Natural killer cell treated with Interleukin-12 subunit alpha and Interleukin-12 subunit beta and Interleukin-15 and Interleukin-18, amount 100 ng/mL, for 72 hours (primary cell): ENCODE measurements around the gene MARK3. TPM values are rescaled to one million over a fixed set of nuclear protein-coding genes. Genes with fewer than 3 reads are reported as not detected.
"Not testable (repeated sequence)": the region's sequence is repeated elsewhere in the genome, so short reads cannot be mapped to it uniquely, and the experiment has no call there.

Source experiments
- ATAC-seq, 2 donors: fragments of 150-1000 bp; cut with Tn5 transposase in 1 of 2; sonication (Bioruptor Pico), chemical (Tn5 transposase) in 1 of 2; 2 replicates each; pipeline ENCODE4 v1.10.0; 2021
- DNase-seq: peaks from one replicate; pipeline ENCODE4 v3.0.0; 2022; ENCODE audit warnings: low spot score
- H3K27ac Mint-ChIP-seq, 2 donors: 1 replicate in 1 of 2; 2 replicates in 1 of 2; pipeline ENCODE4 v1.8.0; 2022; ENCODE audit warnings: mixed read lengths in 2 of 2, mild to moderate bottlenecking in 1 of 2, moderate library complexity in 1 of 2
- H3K27me3 Mint-ChIP-seq, 2 donors: 1 replicate in 1 of 2; 2 replicates in 1 of 2; pipeline ENCODE4 v1.8.0; 2022; ENCODE audit warnings: mixed read lengths in 2 of 2
- H3K36me3 Mint-ChIP-seq: one replicate; pipeline ENCODE4 v1.8.0; 2022; ENCODE audit warnings: mixed read lengths
- H3K4me1 Mint-ChIP-seq, 2 donors: 1 replicate in 1 of 2; 2 replicates in 1 of 2; pipeline ENCODE4 v1.8.0; 2022; ENCODE audit warnings: low read depth in 2 of 2, mixed read lengths in 2 of 2, mild to moderate bottlenecking in 1 of 2
- H3K4me3 Mint-ChIP-seq: one replicate; pipeline ENCODE4 v1.8.0; 2022; ENCODE audit warnings: mixed read lengths
- H3K9me3 Mint-ChIP-seq: 2 replicates; pipeline ENCODE4 v1.8.0; 2022; ENCODE audit warnings: mixed read lengths
- total RNA-seq, 2 donors: library from RNA; stranded (reverse); gene quantifications; one replicate each; pipeline ENCODE4 v1.2.3, GENCODE V29; 2022

The MARK3 gene
- total RNA-seq, 2 donors from 2014 or later = 101 to 165 TPM

DNA sequence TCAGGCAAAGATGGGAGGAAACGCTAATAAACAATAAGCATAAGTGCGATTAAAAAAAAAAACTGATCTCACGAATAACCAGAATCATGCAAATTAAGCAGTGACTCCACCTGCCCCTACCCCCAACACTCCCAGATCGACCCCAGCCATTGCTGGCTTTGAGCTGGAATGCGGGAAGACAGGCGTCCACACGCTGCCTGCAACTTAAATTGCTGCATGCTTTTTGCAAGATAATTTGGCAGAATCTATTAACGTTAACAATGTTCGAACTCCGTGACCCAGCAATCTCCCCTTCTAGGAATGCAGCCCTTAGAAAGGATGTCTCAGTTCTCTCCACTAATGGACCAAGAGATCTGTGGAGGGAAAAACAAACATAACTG lies 138.3 kb downstream of the MARK3 start:
- peaks cover 7 to 12% of the 10 kb centered on the region in 2 donors for H3K4me1 Mint-ChIP-seq
- peaks cover 0 to 6% of the 10 kb centered on the region in 2 donors for H3K27me3 Mint-ChIP-seq
- no peak for DNase-seq
- ATAC-seq = no peak
- no peak overlapping the region for H3K4me3 Mint-ChIP-seq
- H3K9me3 Mint-ChIP-seq = no peaks in the 10 kb centered on the region
- H3K36me3 Mint-ChIP-seq = no peaks in the 10 kb centered on the region
- H3K27ac Mint-ChIP-seq = no peak overlapping the region

DNA sequence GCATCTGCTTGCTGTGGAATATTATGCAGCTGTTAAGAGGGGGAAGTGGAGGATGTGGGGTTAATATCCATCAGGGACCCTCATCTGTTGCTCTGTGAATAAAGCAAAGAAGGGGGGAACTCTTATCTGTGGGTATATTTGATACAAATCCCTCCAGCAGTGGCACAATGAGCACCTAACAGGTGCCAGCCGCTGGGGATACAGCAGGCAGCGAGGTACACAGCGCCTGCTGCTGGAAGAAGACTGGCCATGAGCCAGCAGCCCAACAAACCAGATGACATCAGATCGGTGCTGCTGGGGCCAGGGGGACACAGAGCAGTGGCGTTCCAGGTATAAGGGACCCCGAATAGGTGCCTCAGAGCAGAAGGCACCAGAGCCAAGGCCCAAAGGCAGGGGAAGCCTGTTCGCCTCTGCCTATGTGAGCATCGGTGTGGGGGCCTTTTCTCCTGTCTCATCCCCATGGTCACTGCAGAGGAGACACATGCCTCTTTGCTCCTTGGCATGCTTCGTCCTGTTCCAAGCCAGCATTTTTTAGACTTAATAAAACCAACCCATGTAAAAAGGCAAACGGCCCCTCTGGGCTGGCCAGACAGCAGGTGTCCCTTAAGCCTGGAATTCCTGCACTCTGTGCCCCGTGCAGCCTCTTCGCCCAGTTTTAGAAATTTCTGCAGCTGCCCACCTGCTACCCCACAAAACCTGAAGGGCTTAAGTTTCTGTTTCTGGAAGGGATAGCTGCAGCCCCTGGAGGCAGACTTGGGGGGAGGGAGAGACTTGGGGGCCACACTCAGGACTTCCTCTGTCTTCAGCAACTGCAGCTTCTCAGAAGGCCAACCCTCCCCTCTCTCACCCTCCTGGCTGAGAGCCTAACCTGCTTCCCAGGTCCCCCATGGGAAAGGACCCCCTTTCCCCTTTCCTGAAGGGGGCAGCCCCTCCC lies 139.1 kb downstream of the MARK3 start:
- no peak overlapping the region for H3K27ac Mint-ChIP-seq

DNA sequence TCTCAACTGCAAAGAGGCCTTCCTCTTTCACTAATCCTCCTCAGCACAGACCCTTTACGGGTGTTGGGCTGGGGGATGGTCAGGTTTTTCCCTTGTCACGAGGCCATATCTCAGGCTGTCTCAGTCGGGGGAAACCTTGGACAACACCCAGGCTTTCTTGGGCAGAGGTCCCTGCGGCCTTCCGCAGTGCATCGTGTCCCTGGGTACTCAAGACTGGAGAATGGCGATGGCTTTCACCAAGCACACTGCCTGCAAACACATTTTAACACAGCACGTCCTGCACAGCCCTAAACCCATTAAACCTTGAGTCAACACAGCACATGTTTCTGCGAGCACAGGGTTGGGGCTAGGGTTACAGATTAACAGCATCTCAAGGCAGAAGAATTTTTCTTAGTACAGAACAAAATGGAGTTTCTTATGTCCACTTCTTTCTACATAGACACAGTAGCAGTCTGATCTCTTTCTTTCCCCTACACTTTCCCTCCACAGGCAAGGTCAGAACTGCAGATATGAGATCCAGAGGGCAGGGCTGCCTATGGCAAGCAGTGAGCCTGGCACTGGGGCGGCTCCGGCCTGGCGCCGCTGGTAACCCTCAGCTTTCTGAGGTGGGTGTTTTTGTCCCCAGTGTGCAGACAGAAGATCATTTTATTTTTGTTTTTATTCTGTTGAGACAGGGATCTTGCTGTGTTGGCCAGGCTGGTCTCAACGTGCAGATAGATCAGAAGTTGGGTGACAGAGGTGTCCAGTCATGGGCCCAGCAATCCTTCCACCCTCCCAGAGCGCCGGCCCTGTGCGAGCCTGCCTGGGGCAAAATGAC lies 140.4 kb downstream of the MARK3 start:
- peak overlapping the region in 1 of 2 donors; percentile 54 for H3K27ac Mint-ChIP-seq
- DNase-seq, H3K9me3 Mint-ChIP-seq, ATAC-seq, H3K27me3 Mint-ChIP-seq, H3K4me3 Mint-ChIP-seq, H3K36me3 Mint-ChIP-seq: not testable (repeated sequence)
- peaks cover 12 to 19% of the 10 kb centered on the region in 2 donors for H3K4me1 Mint-ChIP-seq

More for the DNA sequence above, 139.1 kb downstream of the MARK3 start:
- DNase-seq (no peak), ATAC-seq (no peak)
- Mint-ChIP-seq H3K4me1 (peaks cover 7 to 12% of the 10 kb centered on the region in 2 donors), H3K9me3 (no peaks in the 10 kb centered on the region), H3K4me3 (no peak overlapping the region), H3K27me3 (peaks cover 0 to 4% of the 10 kb centered on the region in 2 donors), H3K36me3 (no peaks in the 10 kb centered on the region)

DNA sequence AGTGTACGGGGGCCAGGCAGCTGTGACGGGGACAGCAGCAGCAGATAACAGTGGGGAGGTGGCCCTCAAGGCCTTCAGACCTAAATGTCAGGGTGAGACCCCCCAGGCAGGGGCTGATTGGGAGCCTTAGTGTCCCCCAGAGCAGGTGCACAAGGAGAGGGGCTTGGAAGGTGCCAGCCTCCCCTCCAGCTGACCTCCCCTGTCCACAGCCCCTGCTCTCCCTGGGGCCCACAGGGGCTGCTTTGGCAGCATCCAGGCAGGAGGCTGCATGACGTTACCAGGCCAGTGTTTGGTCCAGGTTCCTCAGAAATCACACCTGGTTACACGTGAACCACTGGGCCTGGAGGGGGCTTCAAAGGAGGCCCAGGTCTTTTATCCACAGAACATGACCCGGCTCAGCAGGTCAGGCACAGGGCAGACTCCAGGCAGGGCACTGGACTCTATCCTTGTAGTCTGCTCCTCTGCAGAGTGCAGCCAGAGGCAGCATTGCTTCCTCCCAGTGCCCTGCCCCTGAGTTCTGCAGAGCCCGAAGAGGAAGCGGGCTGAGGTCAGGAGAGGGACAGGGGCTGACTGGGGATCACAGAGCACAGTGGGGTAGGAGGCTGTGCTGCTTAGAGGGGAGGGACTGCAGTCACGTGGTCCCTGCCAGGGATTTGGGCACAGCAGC lies 141.2 kb downstream of the MARK3 start:
- Mint-ChIP-seq H3K4me3 (no peak overlapping the region), H3K27me3 (peaks cover 0 to 4% of the 10 kb centered on the region in 2 donors), H3K9me3 (no peaks in the 10 kb centered on the region), H3K27ac (peak overlapping the region in 1 of 2 donors; percentile 54), H3K4me1 (peaks cover 12 to 22% of the 10 kb centered on the region in 2 donors), H3K36me3 (no peaks in the 10 kb centered on the region)
- ATAC-seq (no peak), DNase-seq (no peak)

DNA sequence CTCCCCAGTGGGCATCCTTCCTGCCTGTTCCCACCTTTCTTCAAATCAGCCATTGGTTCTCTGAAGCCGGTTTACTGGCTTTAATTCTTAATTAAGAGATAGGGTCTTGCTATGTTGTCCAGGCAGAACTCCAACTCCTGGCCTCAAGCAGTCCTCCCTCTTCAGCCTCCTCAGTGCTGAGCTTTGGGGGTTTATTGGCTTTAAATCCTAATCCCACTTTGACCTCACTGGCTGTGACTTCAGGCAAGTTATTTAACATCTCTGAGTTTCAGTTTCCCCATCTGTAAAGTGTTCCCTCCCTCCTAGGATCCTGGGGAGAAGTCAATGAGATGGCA lies 141.7 kb downstream of the MARK3 start:
- Mint-ChIP-seq H3K4me1 (peaks cover 12 to 22% of the 10 kb centered on the region in 2 donors), H3K4me3 (peak overlapping the region; percentile 68), H3K9me3 (no peaks in the 10 kb centered on the region), H3K27me3 (peaks cover 0 to 4% of the 10 kb centered on the region in 2 donors), H3K36me3 (no peaks in the 10 kb centered on the region), H3K27ac (peak overlapping the region; percentile 61 to 90)
- DNase-seq (no peak), ATAC-seq (no peak)

DNA sequence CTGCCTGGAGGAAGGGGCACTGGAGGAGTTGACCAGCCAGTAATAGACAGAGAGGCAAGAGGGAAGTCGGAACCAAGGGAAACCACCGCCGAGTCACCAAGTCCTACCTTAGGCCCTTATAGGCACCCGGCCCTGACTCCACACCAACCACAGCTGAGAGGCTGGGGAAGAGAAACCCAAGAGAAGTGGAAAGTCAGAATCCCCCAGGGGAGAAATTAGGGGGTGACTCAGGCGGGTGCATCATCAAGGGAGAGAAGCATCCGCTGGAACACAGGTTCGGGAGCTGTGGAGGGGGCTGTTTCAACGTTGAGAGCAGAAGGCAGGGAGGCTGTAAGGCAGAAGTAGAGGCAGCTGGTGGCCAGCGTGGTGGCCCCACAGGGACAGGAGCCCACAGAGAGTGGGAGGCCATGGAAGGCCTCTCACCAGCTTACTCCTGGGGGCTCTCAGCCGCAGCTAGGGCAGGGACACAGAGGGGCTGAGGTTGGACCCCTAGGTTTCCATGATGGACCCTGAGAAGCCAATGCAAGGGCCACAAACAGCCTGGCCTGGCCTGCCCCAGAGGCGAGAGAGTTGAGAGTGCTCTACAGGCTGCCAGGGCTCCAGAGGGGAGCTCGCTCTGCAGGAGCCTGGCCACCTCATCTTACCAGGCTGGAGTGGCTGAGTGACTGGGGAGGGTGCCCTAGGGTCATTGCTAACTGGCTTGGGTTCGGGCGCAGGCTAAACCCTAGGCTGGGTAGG lies 142.4 kb downstream of the MARK3 start:
- H3K27me3 Mint-ChIP-seq = peaks cover 0 to 4% of the 10 kb centered on the region in 2 donors
- peaks cover 12 to 22% of the 10 kb centered on the region in 2 donors for H3K4me1 Mint-ChIP-seq
- peak overlapping the region; percentile 68 for H3K4me3 Mint-ChIP-seq
- DNase-seq (no peak), ATAC-seq (no peak)
- H3K27ac Mint-ChIP-seq = peak overlapping the region; percentile 61 to 90
- H3K9me3 Mint-ChIP-seq = no peaks in the 10 kb centered on the region
- no peaks in the 10 kb centered on the region for H3K36me3 Mint-ChIP-seq

DNA sequence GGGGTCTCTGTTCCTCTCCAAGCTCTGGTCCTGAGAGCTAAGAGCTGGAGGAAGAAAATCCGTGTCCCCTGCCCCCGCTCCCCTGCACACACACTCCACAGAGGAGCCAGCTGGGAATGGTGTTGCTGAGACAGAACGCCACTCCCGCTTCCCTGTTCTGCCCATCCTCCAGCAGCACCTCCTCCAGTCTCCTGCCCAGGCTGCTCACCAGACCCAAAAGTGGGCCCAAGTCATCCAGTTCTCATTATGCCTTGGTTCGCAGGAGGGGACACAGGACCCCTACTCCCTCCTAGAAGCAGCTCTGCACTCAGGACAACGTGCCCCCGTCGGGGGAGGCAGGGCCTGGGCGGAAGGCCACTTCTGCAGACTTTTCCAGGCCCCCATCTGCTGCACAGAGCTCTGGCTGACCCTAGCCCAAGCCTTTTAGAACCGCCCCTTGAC lies 143.0 kb downstream of the MARK3 start:
- ATAC-seq = no peak
- Mint-ChIP-seq H3K4me1 (peaks cover 12 to 22% of the 10 kb centered on the region in 2 donors), H3K27me3 (peaks cover 0 to 4% of the 10 kb centered on the region in 2 donors), H3K4me3 (peak overlapping the region; percentile 94), H3K9me3 (no peaks in the 10 kb centered on the region), H3K27ac (peak overlapping the region; percentile 85 to 90), H3K36me3 (no peaks in the 10 kb centered on the region)
- DNase-seq = no peak

DNA sequence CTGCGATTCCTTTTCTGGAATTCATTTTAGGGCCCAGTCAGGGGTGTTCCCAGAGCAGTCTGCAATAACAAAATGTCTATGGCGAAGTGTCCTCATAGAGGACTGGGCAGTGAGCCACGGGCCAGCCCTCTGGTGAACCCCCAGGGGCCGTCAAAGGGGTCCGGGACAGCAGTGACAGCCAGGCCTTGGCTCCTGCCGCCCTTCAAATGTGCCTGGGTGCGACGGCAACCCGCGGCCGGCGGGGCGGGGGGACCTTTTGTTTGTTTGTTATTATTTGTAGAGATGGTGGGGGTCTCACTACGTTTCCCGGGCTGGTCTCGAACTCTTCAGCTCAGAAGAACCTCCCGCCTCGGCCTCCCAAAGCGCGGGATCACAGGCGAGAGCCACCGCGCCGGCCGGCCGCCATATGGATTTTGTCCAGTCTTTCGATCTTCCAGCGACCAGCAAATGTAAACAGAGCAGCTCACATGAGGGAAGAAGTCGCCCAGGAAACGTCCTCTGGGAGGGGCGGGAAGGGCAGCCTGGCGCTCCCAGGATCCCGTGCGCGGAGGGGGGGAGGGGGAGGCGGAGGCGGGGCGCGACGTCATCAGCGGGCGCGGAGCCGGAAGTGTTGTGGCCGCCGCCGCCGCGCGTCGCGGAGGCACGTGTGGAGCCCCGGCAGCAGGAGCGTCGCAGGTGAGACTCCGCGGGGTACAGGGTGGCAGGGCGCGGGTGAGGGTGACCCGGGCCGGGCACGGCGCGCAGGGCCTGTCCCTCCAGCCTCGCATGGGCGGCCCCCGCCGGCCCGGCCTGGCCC lies 143.6 kb downstream of the MARK3 start, which contains the start of gene TRMT61A:
Gene TRMT61A, plus strand, starts transcription at position 610 of the 796 bp plus-strand sequence. CDS start 783 bp downstream, outside the sequence.
- Mint-ChIP-seq H3K36me3 (no peaks in the 10 kb centered on the region), H3K4me1 (peaks cover 12 to 22% of the 10 kb centered on the region in 2 donors), H3K27me3 (peaks cover 0 to under 1% of the 10 kb centered on the region in 2 donors), H3K9me3 (no peaks in the 10 kb centered on the region), H3K27ac (peak within 1 kb of the TSS; percentile 85 to 90), H3K4me3 (peak within 1 kb of the TSS; percentile 94)
- DNase-seq (peak; percentile 82), ATAC-seq (peak; percentile 81 to 84)

DNA sequence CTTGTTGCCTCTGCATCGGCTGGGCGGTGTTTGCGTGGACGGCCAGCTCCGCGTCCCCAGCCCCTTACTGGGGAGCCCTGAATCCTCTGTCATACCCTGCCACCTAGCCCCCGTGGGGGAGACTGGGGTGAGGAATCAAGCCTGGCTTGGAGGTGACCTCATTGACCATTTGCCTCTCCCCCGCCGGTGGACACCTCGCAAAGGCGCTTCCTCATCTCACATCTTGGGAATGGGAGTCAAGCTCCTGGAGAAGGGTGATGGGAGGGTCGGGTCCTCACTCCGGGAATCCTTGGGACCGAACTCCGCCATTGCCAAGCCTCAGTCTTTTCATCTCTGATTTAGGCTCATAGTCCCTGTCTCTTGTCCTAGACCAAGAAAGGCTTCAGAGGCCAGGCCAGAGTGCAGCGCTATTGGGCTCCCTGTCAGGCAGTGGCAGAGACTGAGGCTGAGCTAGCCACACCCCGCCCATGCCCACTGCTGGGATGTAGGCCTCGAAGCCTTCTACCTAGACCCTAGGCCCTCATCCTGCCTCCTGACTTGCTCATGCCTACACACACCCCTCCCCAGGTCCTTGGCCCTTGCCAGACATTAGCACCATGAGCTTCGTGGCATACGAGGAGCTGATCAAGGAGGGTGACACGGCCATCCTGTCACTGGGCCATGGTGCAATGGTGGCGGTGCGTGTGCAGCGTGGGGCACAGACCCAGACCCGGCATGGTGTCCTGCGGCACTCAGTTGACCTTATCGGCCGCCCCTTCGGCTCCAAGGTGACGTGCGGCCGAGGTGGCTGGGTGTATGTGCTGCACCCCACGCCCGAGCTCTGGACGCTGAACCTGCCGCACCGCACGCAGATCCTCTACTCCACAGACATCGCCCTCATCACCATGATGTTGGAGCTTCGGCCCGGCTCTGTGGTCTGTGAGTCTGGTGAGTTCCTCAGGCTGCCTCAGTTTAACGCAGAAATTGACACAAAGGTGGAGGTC lies 144.5 kb downstream of the MARK3 start:
- Mint-ChIP-seq H3K36me3 (no peaks in the 10 kb centered on the region), H3K27me3 (no peaks in the 10 kb centered on the region), H3K9me3 (no peaks in the 10 kb centered on the region), H3K27ac (peak overlapping the region; percentile 85 to 90), H3K4me1 (peaks cover 12 to 22% of the 10 kb centered on the region in 2 donors), H3K4me3 (peak overlapping the region; percentile 94)
- ATAC-seq = no peak
- no peak for DNase-seq

DNA sequence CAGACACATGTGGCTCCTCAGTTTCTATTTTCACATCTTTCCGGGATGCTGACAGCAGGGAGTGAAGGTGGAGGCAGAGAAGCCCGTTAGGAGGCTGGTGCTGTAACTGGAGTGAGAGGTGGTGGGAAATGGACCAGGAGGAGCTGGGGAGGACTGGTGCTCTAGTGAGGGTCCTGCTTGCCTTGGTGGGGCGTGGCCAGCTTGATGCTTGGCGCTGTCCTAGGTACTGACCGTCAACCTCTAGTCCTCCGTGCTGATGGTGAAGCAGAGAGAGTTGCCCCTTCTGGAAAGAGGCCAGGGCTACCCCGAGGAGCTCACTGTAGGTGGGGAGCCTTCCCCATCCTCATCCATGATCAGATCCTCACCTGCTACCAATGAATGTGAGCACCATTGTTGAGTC lies 145.2 kb downstream of the MARK3 start:
- DNase-seq = no peak
- Mint-ChIP-seq H3K4me3 (peak overlapping the region; percentile 94), H3K27me3 (no peaks in the 10 kb centered on the region), H3K27ac (peak overlapping the region; percentile 85 to 90), H3K9me3 (no peaks in the 10 kb centered on the region), H3K36me3 (no peaks in the 10 kb centered on the region), H3K4me1 (peaks cover 12 to 22% of the 10 kb centered on the region in 2 donors)
- no peak for ATAC-seq

DNA sequence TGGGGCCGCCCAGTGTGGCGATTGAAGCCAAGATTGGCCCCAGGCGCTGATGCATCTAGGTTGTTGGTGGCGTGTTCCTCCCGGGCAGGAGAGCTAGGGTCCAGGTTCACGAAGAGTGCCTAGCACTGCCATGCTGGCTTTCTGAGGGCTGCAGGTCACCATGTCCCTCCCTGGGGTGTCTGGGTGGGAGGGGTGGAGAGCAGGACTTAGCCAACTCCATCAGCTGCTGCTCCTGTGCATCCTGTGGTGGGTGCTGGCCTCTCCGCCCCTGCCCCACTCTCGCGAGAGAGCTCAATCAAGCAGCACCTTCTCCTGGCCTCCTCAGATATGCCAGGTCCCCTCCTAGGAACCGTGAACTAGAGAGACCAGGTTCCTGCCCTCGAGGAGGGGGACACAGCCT lies 145.6 kb downstream of the MARK3 start:
- Mint-ChIP-seq H3K4me1 (peaks cover 12 to 22% of the 10 kb centered on the region in 2 donors), H3K27me3 (no peaks in the 10 kb centered on the region), H3K9me3 (no peaks in the 10 kb centered on the region), H3K4me3 (peak overlapping the region; percentile 94), H3K27ac (peak overlapping the region in 1 of 2 donors; percentile 85), H3K36me3 (no peaks in the 10 kb centered on the region)
- ATAC-seq (no peak), DNase-seq (no peak)
